Hindlimb muscle (tissue), 1 donor: ENCODE measurements around the gene ZBTB18. TPM values are rescaled to one million over a fixed set of nuclear protein-coding genes. Genes with fewer than 3 reads are reported as not detected.

Experiments used
- DNase-seq: peaks from one replicate; pipeline ENCODE4 v3.0.0-alpha.2; 2013
- polyA plus RNA-seq: library from polyadenylated mRNA; unstranded; fragments of 120-200 nt; gene quantifications from one replicate; pipeline ENCODE4 v1.2.1, GENCODE V29; 2013; ENCODE audit not compliant: insufficient read length

ZBTB18 gene
- polyA plus RNA-seq, 1 donor, result 94.0 TPM

DNA sequence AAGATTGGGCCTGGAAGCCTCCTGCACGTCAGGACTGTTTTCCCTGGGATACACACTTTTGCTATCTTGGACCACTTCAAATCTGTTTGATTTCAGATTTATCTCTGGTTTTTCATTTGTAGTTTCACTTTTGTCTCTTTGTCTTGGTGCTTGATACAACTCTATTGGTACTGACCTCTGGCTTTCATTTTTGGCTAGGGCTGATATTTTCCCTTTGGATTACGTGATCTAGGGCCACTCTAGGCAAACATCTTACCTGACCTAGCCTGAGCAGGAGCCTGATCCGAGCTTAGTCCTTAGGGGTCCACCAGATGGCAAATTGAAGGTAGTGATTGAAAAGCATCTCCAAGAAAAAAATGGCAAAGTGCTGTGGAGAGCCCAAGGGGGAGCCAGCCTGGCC, 39.6 kb downstream of the ZBTB18 start:
- DNase-seq, result no peak

DNA sequence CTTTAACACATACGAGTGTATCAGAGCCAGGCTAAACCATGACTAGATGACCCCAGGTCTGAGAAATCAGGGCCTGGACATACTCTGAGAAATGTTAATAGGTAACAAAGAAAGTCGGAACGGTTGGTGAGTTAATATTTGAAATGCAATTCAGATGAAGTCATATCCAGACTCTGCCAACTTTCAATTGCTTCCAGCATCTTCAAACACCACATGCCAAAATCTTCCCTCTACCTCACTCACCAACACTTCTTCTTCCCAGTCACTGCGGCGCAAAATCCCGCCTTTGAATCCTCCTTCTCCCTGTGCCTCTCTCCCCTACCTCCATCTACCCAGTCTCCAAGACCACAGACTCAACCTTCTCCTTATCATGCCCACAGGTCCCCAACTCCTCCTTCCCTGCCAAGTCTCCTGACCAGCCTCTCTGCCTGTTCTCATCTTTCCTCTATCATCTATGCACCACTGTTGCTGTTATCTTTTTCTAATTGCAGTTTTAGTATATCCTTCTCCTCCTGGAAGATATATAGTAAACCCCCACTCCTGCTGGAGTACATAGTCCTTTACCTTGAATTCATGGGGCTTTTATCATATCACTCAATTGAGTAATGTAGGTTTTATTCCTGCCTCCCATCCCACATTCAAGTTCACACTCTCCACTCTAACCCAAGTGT, 41.3 kb downstream of the ZBTB18 start:
- DNase-seq, result no peak

DNA sequence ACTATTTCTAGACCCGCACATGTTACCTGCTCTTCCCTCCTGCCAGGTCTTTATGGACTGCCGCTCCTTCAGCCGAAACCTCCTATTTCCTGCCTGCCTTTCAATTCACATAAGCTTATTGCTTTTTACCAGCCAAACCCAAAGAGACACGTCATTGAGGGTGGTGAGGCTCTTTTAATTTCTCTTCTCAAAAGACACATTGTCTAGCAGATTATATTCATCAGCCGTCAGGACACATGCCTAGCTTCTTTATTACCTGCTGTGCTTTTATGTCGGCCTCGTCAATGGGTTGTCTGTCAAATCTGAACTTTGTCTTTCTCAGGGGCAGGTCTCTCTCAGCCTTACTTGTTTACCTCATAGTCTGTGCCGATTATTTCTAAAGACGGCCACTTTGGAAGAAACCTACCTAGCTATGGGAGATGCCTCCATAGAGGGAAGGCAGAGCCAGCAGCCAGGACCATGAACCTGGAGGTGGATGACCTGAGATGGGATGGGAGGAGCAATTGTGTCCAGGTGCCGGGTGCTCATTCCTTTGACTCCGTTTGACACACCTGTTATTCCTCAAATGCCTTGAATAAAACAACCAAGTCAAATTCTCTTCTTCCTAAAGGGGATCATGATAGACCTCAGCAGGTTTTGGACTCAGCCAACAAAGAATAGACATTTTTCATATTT, 42.0 kb downstream of the ZBTB18 start:
- no peak for DNase-seq

DNA sequence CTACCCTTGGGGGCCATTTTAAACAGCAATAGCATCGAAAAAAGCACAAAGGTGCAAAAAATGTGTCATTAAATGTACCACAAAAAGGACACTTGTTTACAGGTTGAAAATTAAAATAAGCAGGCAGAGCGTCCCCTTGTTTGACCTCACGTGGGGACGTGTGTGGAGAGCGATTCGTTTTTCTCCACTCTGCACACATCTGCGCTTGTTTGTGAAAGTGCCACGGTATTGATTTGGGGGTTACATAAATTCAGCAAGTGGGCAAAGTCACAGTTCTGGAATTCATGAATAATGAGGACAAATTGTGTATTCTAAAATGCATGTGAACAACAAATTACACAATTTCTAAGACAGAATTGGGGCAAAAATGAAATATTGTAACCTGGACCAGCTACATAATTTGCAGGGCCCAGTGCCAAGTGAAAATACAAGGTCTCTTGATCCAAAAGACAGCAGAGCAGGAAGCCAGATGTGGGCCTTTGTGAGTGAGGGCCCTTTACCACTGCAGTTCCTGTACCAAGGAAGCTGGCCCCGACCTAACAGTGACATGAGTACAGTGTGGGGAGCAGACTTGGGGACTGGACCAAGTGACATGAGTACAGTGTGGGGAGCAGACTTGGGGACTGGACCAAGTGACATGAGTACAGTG, 43.9 kb downstream of the ZBTB18 start:
- DNase-seq, result no peak

DNA sequence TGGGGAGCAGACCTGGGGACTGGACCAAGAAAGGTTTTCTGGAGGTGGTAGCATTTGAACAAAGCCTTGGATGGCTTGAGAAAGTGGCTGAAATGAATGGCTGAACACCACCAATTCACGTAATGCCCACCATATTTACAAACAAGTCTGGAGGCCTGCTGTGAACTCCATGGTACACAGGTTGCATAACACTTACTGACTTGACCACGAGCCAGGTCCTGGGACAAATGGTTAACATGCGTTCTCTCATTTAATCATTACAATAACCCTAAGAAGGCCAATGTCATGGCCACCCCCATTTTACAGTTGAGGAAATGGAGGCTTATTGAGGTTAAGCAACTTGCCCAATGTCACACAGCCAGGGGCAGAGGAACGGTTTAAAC, 44.4 kb downstream of the ZBTB18 start:
- DNase-seq, result no peak

DNA sequence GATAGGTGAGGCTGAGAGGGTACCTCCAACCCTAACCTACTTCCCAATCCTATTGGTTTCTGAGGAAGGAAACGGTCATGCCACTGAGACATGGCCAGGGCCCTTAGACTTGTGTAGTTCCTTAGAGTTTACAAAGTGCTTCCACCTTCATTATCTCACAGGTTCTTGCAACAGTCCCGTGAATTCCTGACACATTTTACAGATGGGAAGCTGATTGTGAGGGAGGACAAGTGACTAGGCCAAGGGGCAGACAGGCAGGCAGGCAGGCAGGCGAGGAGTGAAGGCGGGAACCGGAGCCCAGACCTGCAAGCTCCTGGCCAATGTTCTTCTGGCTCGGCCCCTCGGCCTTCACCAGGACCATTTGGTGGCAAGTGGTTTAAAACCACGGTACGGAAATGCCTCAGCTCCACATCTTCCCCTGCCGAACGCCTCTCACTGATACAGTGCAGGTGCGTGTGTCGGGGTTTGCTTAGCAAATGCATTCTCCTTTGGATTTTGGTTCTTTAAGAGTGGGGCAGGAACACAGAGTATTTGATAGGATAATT, 45.1 kb downstream of the ZBTB18 start:
- DNase-seq, result no peak

DNA sequence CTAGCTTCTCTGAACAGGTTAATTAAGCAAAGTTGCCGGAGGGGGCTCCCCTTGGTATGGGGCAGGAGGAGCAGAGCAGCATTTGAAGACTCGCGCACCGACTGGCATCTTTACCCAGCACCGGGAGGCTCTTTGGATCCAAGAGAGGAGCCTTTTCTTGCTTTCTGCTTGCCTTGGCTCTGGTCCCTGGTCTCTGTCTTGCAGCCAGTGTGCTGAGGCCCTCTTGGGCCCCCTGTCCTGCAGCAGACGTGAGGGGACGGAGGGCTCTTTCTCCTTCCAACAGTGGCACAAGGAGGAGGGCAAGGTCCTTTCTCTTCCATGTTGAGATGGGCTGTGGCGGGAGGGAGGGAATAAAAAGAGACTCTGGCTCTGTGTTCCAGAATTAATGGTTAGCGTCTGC, 45.6 kb downstream of the ZBTB18 start:
- no peak for DNase-seq

DNA sequence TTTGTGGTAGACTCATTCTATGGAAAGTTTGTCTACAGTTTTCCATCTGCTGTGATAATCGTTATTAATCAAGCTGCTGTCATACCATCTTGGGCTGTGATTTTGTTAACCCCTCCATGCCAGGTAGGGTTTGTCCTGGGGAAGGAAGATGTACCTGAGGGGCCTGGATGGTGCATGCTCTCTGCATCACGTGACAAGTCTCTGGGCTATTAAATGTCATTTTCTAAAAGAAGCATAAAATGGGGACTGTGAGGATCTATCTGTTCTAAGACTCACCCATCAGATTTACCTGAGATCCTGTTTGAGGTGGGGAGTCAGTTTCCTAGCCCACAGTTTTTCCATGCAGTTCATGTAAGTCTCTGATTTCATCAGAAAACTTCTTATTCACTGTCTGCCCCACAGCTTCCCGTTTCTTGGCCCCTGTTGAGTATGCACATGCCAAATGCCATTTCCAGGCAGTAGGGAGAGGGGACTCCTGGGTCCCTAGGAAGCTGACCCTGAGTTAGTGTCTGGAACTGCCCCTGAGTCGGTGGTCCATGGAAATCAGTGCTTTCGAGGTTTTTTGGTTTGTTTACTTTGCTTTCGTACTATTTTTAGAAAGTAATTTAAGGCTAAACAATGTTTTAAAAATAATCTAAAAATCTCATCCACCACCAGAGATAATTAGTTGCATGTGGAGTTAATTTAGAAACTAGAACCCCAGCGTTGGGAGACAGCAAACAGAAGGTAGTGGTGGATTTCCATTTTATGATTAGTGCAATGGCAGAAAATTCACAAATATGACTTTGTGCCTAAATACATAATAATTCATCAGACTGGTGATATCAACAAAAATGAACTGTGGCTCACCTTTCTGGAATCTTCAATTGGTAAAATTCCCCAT, 46.7 kb downstream of the ZBTB18 start:
- no peak for DNase-seq

DNA sequence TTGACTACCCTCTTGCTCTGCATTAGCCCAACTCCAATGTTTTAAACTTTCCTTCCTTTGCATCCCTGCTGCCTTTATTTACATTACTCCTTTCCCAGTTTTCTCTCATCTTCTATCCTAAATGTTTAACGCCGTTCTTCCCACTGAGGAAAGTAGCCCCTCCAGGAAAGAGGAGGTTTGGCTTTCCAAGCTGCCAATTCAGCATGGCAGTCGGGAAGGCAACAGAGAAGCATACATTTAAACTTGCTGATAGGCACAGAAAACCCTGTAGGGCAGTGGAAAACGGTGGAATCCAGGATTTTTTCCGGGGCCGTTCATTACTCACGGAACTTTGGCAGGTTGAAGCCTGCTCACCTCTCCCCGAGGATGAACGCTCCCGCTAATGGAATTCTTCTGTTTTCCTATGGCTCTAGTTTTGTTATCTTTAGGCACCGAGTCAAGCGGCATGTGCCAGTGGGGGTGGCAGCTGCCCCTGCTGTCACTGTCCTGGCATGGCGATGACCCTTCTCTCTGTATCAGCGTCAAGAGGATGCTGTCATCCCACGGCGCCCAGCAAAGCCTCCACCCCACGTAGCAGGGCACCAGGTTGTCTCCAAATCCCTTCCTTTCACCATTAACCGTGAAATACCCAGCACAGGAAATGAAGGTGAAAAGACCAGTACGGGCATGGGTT, 48.3 kb downstream of the ZBTB18 start:
- no peak for DNase-seq

DNA sequence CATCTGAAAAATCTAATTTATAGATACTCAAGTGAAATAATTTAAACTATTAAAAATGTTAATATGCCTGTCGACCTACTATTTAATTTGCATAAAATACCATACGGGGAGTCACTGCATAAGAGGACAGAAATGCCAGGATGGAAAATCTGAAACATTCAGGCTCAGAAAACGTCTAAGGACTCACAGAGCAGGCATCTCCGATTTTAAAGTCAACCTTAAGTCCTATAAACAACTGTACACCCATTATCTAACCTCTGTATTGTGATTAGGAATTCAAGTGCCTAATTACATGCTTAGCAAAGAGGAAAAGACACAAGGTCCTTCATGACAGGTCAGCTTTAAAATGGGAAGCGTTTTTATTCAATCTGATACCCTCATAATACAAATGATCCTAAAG, 49.2 kb downstream of the ZBTB18 start:
- no peak for DNase-seq

DNA sequence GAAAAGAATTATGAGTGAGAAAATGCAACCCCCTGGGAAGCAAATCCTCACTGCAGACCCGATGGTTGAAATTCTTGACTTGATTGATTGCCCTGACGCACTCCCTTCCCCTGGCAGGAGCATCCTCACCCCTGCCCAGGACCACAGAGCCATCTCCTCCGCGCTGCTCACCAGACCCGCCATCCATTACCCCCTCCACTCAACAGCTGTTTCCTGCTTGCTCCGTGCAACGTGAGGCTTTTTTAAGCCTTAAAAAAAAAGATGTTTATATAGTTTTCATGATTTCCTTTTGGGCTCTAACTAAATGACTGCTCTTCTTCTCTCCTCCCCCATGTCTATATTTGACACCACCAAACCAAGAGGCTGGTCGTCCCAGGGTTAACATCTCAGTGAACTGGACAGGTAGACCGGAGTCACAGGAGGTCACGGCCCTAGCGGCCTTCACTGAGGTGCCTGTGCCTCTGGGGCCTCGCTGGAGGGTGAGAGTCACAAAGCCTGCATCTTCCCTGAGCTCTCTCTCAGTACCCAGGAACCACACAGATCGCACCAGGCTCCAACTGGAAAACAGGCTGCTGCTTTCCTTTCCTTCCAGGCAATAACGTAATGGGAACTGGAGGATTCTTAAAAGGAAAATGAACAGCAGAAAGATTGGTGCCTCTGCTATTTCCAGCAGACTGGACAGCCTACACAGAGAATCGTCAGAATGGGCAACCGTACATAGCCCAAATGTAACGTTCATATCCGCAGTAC, 49.8 kb downstream of the ZBTB18 start:
- DNase-seq, result no peak

DNA sequence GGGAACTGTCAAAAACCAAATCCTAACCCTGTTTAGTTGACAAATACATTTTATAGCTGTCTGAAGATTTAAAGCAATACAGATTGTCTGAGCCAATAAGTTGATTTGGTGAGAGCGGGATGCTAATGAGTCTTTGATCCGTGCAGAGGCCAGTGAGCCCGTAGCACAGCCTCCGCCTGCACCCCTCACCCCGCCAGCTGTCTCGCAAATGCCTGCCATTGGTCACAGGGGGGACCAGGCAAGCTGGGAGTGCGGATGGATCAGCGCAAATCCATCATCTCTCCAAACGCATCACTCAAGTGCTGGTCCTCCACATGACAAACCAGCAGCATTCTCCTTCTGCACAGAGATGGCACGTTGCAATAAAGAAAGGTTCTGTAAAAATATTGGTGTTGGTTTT, 51.0 kb downstream of the ZBTB18 start:
- no peak for DNase-seq

DNA sequence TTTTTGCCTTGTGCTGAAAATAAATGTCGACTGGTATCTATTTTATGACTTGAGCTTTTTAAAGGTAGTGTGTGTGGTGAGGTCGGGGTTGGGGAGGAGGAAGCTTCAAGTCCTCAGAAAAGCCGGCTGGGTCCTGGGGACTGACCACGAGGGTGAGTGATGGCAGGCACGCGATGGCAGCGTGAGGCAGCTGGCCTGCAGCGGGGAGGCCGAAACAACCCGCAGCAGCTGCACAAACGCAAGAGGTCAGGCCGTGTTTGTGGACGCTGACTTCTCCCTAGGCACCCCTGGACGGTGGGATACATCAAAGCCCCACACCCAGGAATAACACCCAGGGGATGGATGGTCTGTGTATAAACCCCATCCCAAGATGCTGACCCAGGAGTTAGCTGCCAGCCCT, 51.4 kb downstream of the ZBTB18 start:
- no peak for DNase-seq

DNA sequence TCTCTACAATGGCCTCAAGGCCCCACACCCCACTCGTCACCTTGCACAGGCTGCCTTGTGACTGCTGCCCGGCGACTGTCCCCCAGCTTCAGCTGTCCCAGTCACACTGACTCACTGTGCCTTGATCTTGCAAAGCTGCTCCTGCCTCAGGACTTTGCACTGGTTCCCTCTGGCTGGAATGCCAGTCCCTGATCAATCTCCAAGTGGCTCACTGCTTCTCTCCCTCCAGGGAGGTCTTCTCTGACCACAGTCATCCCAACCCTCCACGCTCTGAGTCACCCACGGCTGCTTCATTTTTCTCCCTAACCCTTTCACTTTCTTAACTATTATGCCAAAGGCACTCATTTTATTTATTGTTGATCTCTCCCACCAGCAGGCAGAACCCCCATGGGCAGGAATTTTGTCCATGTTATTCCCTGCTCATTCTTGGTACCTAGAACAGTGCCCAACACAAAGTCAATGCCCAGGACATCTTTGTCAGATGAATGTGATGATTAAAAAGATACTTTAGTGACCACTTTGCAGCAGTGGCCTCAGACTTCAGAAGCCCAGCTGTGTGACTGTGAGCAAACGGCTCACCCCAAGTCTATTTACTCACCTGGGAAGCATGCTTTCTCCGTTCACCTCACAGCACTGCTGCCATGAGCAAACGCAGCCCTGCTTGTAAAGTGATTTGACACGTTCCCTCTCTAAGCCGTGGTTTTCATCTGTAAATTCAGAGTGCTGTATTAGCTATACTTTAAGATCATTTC, 53.4 kb downstream of the ZBTB18 start:
- DNase-seq, result no peak

DNA sequence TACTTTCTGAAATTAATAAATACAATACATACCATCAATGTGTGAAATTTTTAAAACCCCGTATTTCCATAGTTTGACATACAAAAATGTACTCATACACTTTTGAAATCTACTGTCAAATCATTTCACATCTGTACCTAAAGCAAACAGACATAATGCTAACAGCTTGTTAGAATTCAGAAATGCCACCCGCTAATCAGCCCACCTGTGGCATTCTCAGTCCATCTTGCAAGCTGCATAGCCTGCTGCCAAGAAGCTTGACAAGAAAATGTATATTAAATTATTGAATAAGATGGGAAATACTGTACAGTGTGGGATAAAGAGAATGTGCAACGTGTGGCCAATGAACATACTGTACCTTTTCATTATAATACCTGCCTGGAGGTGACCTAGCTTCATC, 55.1 kb downstream of the ZBTB18 start:
- no peak for DNase-seq

Other genes with a start within 250 kb of the ZBTB18 start
- gene AKT3, start 201.0 kb upstream of the ZBTB18 start, polyA plus RNA-seq, result 17.3 TPM